ENCODE data around the gene C2CD2.

DNA sequence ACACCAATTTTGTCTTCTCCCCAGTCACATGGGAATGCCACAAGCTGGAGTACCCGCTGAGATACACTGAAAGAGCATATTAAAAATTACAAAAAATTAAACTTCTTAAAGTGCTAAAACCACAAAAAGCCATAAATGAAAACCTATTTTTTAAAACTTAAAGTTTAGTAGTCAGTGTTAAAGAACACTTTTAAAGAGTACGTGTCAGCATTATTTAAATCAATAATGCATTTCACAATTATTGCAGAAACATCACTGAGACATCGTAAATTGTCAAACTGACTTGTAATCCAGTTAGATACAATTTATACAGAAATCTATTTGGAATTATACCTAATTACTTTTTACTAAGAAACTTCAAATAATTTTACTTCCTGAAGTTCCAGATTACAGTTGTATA is 33.5 kb upstream of the C2CD2 start:
- TF ChIP-seq CTCF (IDR thresholded peaks at IDR 0.05) (no peak), POLR2AphosphoS5 (IDR thresholded peaks at IDR 0.05) (no peak)

Data from esophagus muscularis mucosa (tissue), 3 donors.